NCI-H82 treated with DMSO at 0.1 percent for 48 hours (cell line): Measurements from ENCODE around the gene SLC66A2.
"Not testable (repeated sequence)": the region's sequence is repeated elsewhere in the genome, so short reads cannot be mapped to it uniquely, and the experiment has no call there.

Experiments
- DNase-seq: peaks from one replicate; lab custom pipeline; 2025; ENCODE audit not compliant: unreplicated experiment; lab: John Stamatoyannopoulos, UW

Gene SLC66A2

DNA sequence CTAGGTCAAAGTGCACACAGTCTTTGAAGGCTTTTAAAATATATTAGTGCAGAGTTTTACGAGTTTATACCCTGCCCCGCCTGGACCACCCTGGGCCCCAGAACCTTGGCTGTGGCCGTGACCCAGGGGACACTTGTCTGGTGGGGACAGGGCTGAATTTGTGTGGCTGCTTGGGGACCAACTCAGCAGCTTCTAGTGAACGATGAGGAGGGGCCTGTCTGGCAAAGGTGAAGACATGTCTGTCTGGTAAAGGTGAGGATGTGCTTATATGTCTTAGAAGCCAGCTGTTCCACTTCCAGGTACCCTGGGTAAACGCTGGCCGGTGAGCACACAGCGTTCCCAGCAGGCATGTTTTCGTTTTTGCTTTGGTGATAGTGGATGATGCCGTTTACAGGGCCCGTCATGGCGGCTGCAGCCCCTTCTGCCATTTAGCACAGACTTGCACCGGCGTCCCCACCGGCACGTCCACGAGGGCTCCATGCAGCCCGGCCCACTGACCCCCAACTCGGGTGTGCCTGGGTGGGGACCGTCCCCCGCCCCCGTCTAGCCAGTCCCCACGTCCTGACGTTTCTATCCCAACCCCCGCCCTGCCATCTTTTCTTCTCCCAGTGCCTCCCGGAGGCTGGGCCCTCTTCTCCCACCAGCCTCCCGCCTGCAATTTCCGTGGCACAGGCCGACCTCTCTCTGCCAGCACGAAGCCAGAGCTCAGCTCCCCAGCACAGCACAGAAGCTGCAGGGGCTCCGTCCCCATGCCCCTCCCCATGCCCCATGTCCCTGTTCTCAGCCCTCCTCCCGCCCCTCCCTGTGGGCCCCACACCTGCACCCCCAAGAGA lies 67.8 kb downstream of the SLC66A2 start:
- DNase-seq = no peak

DNA sequence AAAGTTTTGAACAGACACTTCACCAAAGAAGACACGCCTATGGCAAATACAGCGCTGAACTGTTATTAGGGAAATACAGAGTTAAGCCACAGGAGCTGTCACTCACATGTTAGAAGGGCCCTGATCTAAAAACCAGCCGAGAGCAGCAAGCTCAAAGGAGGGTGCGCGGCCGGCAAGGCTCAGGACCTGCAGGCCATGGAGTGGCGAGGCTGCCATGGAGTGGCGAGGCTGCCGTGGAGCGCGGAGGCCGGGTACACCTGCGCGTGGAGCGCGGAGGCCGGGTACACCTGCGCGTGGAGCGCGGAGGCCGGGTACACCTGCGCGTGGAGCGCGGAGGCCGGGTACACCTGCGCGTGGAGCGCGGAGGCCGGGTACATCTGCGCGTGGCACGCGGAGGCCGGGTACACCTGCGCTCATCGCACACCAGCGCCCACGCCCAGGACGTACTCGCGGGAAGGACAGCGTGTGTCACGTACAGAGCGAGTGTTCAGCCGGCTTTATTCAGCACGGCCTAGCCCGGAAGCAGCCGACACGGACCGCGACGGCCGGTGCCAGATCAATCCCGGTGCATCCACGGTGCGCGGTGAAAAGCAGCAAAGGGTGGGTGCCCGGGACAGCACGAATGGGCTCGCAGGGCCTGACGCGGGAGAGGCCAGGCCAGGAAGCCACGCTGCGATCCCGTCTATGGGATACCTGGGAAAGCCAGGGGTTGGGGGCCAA lies 68.8 kb downstream of the SLC66A2 start:
- no peak for DNase-seq

DNA sequence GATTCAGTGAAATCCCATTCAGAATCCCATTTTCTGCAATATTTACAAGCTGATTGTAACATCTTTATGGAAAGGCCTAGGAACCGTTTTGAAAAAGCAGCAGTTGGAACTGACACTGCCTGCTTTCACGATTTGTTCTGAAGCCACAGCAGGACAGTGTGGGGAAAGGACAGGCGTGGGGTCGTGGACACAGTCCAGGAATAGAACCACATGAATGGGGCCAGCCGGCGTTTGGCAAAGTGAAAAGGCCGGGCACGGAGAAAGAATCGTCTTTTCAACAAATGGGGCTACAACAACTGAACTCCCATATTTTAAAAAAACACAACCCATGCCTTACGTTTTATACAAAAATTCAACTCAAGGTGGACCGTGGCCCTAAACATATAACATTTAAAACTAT lies 69.8 kb downstream of the SLC66A2 start:
- DNase-seq = no peak

DNA sequence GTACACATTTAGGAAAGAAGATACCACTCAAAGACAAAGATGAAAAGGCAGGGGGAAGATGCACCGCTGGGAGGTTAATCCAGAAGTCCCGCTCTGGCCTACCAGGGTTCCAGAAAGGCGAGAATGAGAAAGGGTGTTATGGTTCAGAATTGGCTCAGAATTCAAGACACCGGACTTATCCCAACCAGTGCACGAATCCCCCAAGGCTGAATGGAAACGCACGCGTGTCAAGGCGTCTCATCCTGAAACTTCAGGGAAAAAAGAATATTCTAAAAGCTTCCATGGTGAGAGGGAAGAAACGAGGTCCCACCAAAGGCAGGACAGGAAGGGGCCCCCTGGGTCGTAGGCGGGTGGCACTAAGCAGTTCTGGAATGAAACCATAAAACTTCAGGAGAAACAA lies 71.9 kb downstream of the SLC66A2 start:
- DNase-seq = no peak

DNA sequence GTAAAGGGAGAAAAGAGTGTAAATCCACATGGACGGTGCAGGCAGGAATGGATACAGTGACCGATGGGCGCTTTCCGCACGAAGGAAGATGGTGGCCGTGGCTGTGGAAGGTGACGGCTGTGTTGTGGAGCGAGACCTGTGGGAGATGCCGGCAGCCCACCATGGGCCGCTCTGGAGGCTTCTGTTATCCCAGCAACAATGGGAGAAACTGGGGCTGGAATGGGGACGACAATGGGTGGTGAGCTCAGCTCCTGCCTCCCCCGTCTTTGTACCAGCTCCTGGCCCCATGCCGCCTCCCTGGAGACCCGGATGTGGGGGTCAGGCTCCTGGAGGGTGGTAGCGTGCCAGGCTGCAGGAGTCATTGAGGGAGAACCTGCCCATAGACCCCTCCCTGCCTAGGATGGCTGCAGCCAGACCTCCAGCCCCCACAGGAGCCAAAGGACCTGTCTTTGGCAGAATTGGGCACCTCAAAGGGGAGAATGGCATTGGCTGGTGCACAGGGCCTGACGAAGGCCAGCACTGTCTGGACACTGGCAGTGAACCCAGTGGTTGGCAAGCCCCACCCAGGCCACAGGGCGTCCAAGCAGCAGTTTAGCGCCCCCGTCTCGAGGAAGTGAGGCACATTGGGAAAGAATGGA lies 72.6 kb downstream of the SLC66A2 start:
- no peak for DNase-seq

DNA sequence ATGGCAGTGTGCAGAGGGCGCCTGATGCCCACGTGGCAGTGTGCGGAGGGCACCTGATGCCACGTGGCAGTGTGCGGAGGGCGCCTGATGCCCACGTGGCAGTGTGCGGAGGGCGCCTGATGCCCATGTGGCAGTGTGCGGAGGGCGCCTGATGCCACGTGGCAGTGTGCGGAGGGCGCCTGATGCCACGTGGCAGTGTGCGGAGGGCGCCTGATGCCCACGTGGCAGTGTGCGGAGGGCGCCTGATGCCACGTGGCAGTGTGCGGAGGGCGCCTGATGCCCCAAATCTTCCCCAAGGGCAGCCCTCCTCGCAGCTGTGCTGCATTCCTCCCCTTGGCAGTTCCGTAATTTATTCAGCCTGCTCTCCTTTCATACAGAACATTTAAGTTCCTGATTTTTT lies 73.2 kb downstream of the SLC66A2 start:
- DNase-seq = not testable (repeated sequence)

DNA sequence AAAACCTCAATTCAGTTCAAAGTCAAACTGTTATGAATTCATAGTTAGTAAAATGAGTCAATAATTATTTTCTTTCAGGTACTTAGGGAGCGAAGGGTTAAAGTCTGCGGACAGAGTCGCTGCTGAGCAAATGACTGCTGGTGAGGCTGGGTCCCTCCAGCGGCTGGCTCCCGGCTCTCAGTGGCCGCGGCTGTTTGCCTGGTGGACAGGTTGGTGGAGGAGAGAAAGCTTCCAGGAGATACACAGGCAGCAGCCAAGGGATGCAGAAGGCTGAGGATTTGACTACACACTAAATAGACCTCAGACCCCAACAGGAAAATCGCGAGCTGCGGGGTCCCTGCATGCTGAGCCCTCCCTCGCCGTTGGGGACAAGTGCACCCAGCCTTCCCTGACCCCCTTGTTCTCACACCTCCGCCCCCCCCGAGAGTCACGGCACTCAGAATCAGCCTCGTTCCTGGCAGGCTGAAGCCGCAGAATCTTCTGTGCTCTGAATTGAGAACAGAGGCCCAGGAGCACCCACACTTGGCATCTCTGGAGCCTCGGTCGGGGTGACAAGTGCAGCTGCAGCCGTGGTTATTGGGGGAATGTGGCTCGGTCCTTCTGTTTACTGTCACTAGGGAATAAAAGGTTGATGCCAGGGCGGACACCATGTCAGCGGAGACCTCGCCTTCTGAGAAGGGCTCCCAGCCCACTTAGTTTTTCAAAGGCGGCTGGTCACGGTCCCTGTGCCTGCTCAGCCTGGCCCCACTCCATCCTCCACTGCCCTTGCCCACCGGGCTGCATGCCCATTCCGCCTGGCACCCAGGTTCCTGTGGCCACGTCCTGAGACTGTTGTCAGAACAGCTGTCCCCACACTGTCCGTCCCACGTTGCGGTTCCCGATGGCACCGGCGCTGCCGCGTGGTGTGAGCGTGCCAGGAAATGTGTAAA lies 74.0 kb downstream of the SLC66A2 start:
- no peak for DNase-seq

DNA sequence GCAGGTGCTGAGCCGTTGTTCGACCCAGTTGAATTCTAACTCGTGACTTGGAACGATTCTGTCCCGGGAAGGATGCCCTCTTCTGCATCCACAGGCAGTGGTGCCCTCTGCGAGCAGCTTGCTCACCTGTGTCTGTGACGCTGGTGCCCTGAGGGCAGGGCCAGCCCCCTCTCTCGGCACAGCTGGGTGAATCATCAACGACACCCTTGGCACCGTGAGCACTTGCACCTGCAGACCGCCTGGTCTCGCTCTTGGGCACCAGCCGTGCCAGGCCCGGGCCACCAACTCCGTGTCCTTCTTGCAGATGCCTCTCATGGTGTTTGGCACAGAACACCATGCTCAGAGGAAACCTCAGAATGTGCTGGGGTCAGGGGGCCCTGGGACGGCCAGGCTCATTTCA lies 75.0 kb downstream of the SLC66A2 start:
- no peak for DNase-seq

DNA sequence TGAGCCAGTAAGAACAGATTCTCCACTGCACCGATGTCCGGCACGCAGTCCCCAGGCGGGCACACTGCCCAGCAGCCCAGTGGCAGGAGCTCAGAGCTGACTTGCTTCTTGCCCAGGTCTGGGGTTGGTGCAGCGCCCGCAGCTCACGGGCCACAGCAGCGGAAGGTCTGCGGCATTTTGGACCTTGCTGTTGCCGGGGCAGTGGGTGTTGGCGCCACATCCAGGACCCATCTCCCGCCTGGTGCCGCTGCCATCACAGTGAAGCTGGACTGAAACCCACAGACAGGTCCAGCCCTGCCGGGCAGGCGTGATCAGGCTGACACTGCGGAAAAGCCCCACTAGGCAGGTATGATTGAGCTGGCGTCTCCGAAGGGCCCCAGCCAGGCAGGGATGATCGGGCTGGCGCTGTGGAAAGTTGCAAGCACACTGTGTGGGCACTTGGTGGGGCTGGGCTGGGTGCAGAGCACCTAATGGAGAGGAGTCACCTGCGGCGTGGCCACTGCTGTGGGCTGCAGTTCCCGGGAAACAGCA lies 75.5 kb downstream of the SLC66A2 start:
- no peak for DNase-seq

DNA sequence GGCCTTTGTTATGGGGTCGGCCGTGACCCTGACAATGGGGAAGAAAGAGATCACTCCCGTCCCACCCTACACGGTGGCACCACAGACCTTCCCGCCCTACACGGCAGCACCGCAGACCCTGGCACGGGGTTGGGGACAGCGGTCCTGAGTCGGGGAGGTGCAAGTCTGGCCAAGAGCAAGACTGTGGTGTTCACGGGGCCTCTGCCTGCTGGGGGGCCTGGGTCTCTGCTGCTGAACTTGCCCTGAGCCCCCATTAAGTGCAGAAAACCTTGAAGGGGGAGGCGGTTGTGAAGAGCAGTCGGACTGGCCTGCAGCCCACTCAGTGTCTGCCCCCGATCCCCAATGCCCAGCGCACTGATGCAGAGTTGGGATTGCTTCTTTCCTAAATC lies 75.9 kb downstream of the SLC66A2 start:
- DNase-seq = no peak

DNA sequence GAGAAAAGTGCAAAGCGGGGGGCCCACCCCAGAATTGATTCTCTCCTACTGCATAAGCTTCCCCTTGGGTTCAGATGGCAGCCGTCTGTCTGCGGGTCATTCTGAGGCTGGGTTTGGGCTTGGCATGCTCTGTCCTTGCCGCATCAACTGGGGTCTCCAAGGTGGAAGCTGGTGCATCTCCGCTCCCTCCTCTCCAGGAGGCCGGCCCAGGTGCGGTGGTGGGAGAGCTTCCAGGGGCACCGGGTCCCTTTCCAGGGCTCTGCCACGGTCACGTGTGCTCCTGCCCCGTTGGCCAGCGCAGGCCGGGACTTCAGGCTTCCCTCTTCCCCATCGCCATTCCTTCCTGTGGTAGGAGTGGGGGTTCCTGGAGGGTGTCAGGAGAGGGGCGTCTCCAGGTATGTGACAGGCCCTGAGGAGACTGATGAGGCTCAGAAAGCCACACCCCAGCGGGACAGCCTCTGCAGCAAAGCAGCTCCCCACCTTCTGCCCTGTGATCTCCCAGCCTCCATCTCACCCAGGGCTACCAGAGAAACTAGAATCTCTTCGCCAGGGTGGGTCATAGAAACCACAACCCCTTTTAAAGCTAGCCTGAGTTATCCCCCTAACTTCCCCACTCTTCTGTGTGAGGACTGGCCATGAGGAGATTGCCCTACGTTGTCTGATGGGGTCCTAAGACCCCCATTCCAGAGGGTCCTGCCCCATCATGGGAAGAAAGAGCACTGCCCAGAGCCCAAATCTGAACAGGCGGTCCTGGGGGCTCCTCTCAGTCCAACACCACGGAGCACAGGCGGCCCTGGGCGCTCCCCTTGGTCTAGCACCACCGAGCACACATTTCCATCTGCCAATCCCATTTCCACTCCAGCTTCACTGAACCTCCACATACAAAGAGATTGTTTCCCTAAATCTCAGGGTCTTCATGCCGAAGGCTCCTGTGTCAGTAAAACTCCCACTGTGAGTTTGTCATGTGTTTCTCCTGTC lies 76.6 kb downstream of the SLC66A2 start:
- no peak for DNase-seq

DNA sequence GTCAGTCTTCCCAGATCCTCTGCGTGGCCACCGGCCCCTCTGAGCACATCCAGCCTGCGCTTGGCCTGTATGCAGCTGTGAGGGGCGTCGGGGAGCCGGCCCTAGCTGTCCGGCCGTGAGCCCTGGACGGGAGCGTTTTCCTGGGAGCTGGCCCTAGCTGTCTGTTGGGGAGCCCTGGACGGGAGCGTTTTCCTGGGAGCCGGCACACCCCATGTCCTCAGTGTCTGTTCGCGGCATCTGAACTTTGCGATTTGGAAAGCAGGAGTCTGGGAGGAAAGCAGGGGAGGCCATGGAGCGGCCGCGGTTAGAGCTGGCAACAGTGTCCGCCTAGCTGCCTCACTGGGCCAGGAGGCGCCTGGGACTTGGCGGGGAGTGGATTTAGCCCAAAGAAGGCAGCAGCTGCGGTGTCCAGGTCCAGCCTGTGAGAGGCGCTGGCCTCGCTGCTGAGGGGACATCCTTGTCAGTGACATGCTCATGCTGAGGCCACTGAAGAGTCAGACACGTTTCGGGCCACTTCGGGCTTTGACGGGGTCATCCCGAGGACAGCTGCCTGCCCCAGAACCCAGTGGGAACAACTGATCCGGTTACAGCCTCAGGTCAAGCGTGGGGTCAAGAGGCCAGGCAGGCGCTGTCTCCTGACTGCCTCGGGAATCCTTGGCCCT lies 77.9 kb downstream of the SLC66A2 start:
- DNase-seq = no peak

DNA sequence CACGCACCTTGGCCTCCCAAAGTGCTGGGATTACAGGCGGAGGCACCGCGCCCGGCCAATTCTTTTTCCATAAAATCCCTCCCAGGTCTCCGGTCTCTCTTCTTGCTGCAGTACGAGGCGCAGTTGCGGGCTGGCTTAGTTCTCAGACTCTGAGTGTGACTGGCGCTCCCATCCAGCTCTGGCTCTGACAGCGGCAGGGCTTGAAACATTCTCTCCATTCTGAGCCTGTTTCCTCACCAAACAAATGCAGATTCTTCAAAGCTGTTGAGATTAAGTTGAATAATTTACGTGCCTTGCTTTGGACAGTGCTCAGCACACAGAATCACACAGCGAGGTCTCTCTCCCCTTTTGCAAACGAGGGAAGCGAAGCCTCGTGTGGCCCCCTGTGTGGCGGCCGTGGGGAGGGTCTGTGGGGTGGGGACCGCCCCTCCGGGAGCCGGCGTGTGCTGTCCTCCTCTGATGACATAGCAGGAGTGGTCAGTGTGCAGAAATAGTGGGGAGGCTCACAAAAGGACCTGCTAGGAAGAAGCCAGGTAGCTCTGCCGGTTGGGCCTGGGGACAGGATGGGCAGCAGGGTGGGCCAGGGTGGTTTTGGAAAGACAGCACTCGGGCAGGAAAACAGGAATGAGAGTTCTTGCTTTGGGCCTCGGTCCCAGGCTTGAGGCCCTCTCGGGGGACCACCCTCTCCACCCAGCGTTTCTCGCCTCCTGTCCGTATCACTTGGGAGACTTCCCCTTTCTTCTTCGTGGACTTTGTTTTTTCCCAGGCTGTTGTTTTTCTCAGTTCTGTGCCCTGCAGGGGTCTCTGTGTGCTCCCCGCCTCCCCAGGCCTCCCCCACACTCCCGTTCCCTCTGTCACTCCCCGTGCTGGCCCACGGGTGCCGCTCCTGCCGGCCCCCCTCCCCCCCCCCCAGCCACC lies 78.7 kb downstream of the SLC66A2 start:
- DNase-seq = no peak

DNA sequence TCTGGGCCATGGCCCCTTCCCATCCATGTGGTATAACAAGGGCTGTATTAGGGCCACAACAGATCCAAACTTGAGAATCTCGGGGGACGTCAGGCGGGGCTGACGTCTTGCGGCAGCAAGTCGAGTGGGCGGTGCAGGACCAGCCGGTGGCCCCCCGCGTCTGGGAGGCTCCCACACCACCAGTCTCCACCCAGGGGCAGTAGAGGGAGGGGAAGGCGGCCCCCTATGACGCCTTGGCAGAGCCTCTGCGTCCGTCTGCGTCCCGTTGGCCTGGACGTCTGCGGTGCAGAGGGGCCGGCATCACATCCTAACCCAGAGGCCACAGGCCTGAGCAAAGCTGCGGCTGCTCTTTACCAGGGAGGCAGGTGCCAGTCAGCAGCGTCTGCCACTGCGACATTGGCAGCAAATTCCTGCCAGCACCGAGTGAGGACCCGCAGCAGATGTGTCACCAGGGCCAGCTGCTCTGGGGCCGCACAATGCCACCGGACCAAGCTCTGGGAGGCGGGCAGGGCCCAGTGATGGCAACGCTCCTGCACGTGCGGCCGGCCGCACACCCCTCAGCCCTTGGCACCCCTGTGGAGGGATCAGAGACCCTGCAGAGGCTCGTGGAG lies 79.9 kb downstream of the SLC66A2 start:
- no peak for DNase-seq

DNA sequence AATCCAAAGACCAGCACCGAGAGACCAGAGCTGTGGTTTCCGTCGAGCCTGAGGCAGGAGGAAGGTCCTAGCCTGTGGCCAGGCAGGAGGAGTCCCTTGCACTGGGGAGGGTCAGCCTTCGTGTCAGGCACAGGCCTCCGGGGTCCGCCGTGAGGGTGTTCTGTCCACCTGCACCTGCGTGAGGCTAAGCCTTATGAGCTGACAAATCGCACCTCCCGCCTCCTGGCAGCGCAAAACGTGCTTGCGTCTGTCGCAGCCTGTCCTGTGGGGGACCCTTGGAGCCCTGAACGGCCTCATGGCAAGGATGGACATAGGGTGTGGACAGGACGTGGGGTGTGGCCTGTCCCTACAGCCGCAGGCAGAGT lies 80.4 kb downstream of the SLC66A2 start:
- DNase-seq = no peak

DNA sequence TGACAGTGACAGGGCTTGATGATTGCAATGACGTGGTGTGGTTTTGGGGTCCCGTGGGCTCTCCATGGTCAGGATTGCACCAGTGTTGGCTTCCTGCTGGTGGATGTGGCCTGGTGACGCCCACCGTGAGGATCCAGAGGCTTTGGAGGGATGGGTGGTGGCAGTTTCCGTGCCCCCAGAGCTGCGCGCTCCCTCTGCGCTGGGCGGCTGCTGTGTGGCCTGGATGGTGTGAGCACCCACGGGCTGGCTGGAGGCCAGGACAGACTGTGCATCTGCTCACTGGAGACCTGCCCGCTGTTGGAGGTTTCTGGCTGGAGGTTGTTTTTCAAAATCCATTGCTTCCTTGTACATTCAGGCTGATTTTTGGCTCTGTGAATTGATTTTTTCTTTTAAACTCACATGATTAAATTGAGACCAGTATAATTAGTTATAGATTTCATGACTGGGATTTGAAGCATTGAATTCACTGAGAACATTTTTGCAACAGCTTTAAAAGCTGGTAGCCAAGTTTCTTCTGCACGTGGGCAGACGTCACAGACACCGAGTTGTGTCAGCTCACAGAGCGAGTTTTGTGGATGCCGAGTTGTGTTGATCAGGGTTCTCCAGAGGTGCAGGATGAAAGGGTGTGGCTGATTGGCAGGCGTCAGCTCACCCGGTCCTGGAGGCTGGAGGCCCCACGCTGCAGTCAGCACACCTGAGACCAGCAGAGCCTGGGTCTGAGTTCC lies 81.0 kb downstream of the SLC66A2 start:
- no peak for DNase-seq
